ENCODE results near the gene IFNG-AS1.

Gene IFNG-AS1

DNA sequence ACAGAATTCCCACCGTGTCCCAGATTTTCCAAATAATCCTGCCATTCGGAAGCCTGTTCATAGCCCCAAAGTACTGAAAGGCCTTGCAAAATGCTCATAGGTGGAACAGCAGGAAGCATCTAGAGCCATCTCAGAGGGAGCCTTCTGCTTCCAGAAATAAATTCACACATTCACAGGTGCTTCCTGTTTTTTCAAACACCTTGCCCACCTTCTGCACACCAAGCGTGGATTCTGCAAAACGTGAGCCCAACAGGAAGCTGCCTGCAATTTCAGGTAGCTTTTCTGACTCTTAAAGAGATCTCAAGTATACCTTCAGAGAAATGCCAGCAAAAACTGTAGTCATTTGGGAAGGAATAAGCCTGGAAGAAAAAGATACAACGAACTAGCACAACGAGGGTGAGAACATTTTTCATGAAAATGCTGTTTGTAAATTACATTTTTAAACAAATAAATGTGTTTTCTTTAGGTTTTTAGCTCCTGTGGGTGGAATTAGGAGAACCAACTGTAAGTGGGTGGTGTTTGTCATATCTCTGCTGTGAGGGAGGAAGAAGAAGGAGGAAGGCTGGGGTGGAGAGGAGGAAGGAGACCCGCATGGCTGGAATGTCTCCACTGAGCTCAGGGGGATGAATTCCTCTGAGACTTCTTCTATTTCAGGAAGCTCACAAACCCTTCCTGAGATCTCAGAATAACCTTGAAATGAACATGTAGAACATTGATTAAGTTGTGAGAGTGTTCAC, at the start of gene IFNG-AS1:
TSS of gene IFNG-AS1 (plus strand) at position 264 of the 737 bp plus-strand sequence.
- DNase-seq, result no peak

DNA sequence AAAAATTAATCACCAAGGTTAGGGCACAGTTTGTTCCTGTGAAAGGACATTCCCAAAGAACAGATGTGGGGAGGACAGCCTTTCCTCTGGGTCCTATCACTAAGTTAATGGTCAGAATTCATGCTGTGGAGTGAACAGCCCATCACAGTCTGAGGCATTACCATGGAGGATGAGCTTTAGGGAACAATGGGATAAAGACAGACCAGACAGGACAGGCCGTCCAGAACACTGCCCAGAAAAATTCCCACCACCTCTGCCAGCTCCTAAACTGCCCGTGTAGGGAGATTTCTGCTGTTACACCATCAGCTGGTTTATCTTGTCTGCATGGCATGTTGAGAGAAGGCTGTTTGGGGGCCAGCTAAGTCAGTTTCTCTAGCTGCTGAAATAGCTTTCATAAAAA, 49.6 kb upstream of the IFNG-AS1 start:
- DNase-seq, result no peak

GRCh38 chr12:67940780-67941243, 48.4 kb upstream of the IFNG-AS1 start:
- no peak for DNase-seq

GRCh38 chr12:67942724-67943123, 46.5 kb upstream of the IFNG-AS1 start:
- DNase-seq, result peak; percentile 44

- peak; percentile 65 for DNase-seq
Measured at GRCh38 chr12:67943141-67943892, 45.9 kb upstream of the IFNG-AS1 start.

GRCh38 chr12:67944093-67944492, 45.2 kb upstream of the IFNG-AS1 start:
- no peak for DNase-seq

- DNase-seq, result no peak
Measured at GRCh38 chr12:67952787-67953186, 36.5 kb upstream of the IFNG-AS1 start.

- DNase-seq, result no peak
Measured at GRCh38 chr12:67957383-67957782, 31.9 kb upstream of the IFNG-AS1 start.

- DNase-seq, result no peak
Measured at GRCh38 chr12:67958187-67958586, 31.1 kb upstream of the IFNG-AS1 start.

- no peak for DNase-seq
Measured at GRCh38 chr12:67964456-67964855, 24.8 kb upstream of the IFNG-AS1 start.

- no peak for DNase-seq
Measured at GRCh38 chr12:67966560-67966959, 22.7 kb upstream of the IFNG-AS1 start.

- no peak for DNase-seq
Measured at GRCh38 chr12:67968321-67968720, 20.9 kb upstream of the IFNG-AS1 start.

- no peak for DNase-seq
Measured at GRCh38 chr12:67968725-67969124, 20.5 kb upstream of the IFNG-AS1 start.

DNA sequence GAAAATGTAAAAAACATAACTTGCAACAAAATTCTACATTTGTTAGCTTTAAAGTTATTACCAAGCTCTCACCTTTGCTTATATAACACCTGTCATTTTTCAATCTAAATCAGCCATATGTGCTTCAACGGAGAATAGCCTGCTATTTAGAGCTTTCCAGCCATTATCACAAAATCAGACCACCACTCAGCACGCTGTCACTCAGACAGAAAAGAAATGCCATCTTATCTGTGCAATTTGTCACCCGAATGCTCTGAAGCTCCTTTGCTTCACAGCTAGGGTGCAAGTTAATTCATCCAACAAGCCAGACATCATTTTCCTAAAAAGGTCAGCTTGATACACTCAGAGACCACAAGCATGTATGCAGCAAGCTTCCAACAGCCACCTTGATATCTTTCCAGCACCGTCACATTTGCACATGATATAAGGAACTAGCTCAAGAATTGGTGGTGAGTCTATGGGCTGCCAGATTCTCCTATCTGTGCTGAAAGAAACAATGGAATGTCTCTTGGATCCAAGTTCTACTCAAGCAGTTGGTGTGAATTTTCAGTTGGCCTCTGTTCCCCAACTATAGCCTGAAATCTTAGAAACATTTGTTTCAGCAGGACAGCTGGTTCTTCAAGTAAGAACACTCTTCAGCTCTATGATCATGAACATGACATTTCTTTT, 20.0 kb upstream of the IFNG-AS1 start:
- no peak for DNase-seq

DNA sequence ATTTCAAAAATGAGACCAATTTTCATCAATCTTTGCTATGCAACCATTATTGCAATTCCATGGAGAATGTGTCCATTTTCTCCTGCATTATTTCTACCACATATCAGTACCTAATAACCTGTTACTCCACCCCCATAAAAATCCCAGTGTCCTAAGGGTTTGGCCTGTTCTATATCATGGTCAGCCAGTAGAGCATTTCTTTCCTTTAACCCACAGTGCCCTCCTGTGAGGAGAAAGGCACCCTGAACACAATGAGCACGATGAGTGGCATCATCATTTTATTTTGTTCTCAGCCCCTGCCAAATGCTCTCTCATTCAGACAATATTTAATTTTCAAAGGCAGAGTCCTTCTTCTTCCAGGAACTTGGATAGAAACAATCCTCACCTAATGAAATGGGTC, 11.6 kb upstream of the IFNG-AS1 start:
- DNase-seq, result no peak

GRCh38 chr12:67980391-67980790, 8.9 kb upstream of the IFNG-AS1 start:
- DNase-seq, result no peak

DNA sequence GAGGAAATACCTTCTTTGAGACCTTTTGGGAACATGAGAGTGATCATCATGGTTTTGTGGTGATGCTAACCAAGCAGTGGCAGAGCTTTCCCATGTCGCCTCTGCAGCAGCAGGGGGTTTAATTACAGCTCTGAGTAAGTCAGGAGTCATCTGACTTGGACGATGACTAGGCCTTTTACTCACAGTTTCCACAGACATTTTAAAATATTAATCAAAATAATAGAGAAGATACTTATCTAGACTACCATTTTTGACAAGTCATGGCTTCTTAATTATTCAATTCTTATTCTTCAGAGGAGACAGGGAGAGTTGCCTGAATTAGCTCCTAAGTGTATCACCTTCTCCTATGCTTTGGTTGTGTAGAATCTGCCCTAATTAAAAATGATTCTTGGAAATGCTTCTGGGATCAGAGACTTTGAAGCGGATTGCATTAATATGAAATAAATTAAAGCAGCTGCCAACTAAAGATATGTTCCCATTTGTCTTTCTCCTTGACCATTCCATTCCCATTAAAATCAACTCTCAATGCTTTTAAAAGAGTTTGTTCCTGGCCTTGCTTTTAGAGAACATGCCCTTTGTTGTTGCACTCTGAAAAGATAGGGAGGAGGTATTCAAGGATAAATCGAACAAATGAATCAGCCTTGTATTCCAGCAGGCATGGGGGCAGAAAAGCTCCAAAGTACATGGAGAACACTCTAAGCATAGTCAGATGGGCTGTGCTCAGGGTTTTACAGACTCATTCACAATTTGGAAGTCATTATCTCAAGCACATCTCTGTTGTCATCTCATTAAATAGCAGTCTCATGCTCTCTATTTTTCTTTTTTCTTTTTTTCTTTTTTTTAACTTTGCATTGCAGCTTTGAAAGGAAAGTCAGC, 7.7 kb upstream of the IFNG-AS1 start:
- DNase-seq, result no peak

GRCh38 chr12:67982164-67982563, 7.1 kb upstream of the IFNG-AS1 start:
- DNase-seq, result no peak

GRCh38 chr12:67986632-67987031, 2.6 kb upstream of the IFNG-AS1 start:
- DNase-seq, result no peak

DNA sequence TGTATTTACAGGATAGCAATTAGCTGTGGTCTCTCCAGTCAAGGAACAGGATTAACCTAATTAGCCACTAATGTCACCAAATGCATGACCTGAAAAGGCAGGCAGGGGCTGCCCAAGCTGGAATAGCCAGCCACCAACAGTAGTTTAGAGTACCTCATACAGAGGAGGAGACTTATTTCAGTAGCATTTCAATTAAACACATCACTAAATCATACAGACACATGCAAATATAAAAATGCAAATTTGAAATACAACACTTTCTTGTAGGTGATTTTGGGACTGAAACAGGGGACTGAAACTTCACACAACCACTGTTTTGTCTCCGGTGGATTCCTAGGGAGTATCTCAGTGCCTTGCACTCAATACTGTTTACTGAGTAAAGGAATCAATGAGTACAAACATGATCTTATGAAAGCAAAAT, 636 bp upstream of the IFNG-AS1 start:
- DNase-seq, result no peak

- DNase-seq, result no peak
Measured at GRCh38 chr12:67991158-67991557, 1.9 kb downstream of the IFNG-AS1 start.

GRCh38 chr12:67993143-67993542, 3.9 kb downstream of the IFNG-AS1 start:
- DNase-seq, result no peak

GRCh38 chr12:67994046-67994445, 4.8 kb downstream of the IFNG-AS1 start:
- no peak for DNase-seq
